Liver (tissue), 9 donors: ENCODE data around the gene FOXK2. TPM values are rescaled to one million over a fixed set of nuclear protein-coding genes. Genes with fewer than 3 reads are reported as not detected.

ENCODE experiments used
- DNase-seq: peaks from one replicate; pipeline ENCODE4 v3.0.0-alpha.2; 2017; ENCODE audit warnings: low spot score
- H3K27ac ChIP-seq, 2 donors: one replicate each; pipeline ENCODE4 v1.7.0; 2013; ENCODE audit warnings: inconsistent platforms in 2 of 2, low read length in 2 of 2, control low read depth in 1 of 2, low read depth in 1 of 2, mild to moderate bottlenecking in 1 of 2
- H3K27me3 ChIP-seq, 4 donors: one replicate each; pipeline versions ENCODE4 v1.6.1 to v1.7.0; 2013; ENCODE audit warnings: low read length in 3 of 4, inconsistent platforms in 1 of 4, mild to moderate bottlenecking in 1 of 4, moderate library complexity in 1 of 4; ENCODE audit not compliant: control insufficient read depth in 4 of 4, insufficient read depth in 4 of 4
- H3K36me3 ChIP-seq, 4 donors: one replicate each; pipeline versions ENCODE4 v1.6.1 to v1.7.0; 2013; ENCODE audit warnings: low read length in 3 of 4, mild to moderate bottlenecking in 3 of 4, low read depth in 1 of 4, moderate library complexity in 1 of 4; ENCODE audit not compliant: control insufficient read depth in 4 of 4, insufficient read depth in 3 of 4
- H3K4me1 ChIP-seq, 4 donors: one replicate each; pipeline versions ENCODE4 v1.6.1 to v1.7.0; 2013; ENCODE audit warnings: low read length in 3 of 4, mild to moderate bottlenecking in 3 of 4, moderate library complexity in 1 of 4; ENCODE audit not compliant: control insufficient read depth in 4 of 4, insufficient read depth in 4 of 4
- H3K4me3 ChIP-seq, 3 donors: one replicate each; pipeline versions ENCODE4 v1.6.1 to v1.7.0; 2013; ENCODE audit warnings: low read length in 3 of 3, control low read depth in 1 of 3, low read depth in 1 of 3, mild to moderate bottlenecking in 1 of 3
- H3K9ac ChIP-seq, 2 donors: one replicate each; pipeline ENCODE4 v1.7.0; 2013; ENCODE audit warnings: low read length in 2 of 2, mild to moderate bottlenecking in 2 of 2, moderate library complexity in 2 of 2, control low read depth in 1 of 2, low read depth in 1 of 2
- H3K9me3 ChIP-seq, 4 donors: one replicate each; pipeline versions ENCODE4 v1.6.1 to v1.7.0; 2013; ENCODE audit warnings: low read length in 3 of 4; ENCODE audit not compliant: control insufficient read depth in 4 of 4
- ATF3 ChIP-seq: IDR thresholded peaks from 2 replicates; pipeline ENCODE4 v1.6.1; 2016; ENCODE audit warnings: antibody characterized with exemption
- CTCF ChIP-seq: fragments of 150-350 bp; IDR thresholded peaks from 2 replicates; pipeline ENCODE4 v1.5.1; 2017; ENCODE audit warnings: improper control_type of control experiment, low read depth, low read length; ENCODE audit not compliant: missing input control
- EGR1 ChIP-seq, 2 donors: IDR thresholded peaks; 2 replicates each; pipeline ENCODE4 v1.6.1; 2016 to 2018; ENCODE audit warnings: antibody characterized with exemption in 2 of 2, low read depth in 2 of 2
- FOXA1 ChIP-seq: IDR thresholded peaks from 2 replicates; pipeline ENCODE4 v1.6.1; 2016; ENCODE audit warnings: antibody characterized with exemption
- FOXA2 ChIP-seq: IDR thresholded peaks from 2 replicates; pipeline ENCODE4 v1.6.1; 2016; ENCODE audit warnings: antibody characterized with exemption
- GABPA ChIP-seq, 2 donors: IDR thresholded peaks in 1 of 2; conservative IDR thresholded peaks in 1 of 2; 2 replicates each; pipeline ENCODE4 v1.6.1; 2016; ENCODE audit warnings: antibody characterized with exemption in 2 of 2, mild to moderate bottlenecking in 1 of 2, moderate library complexity in 1 of 2
- HNF4A ChIP-seq, 2 donors: conservative IDR thresholded peaks; 2 replicates each; pipeline ENCODE4 v1.6.1; 2016; ENCODE audit warnings: antibody characterized with exemption in 2 of 2, mild to moderate bottlenecking in 2 of 2
- HNF4G ChIP-seq: IDR thresholded peaks from 2 replicates; pipeline ENCODE4 v1.6.1; 2016; ENCODE audit warnings: antibody characterized with exemption
- JUND ChIP-seq, 2 donors: IDR thresholded peaks; 2 replicates each; pipeline ENCODE4 v1.6.1; 2016; ENCODE audit warnings: antibody characterized with exemption in 2 of 2
- MAX ChIP-seq: IDR thresholded peaks from 2 replicates; pipeline ENCODE4 v1.6.1; 2016; ENCODE audit warnings: antibody characterized with exemption
- NR2F2 ChIP-seq: IDR thresholded peaks from 2 replicates; pipeline ENCODE4 v1.6.1; 2016; ENCODE audit warnings: antibody characterized with exemption
- REST ChIP-seq: IDR thresholded peaks from 2 replicates; pipeline ENCODE4 v1.6.1; 2016; ENCODE audit warnings: antibody characterized with exemption, mild to moderate bottlenecking
- RXRA ChIP-seq, 2 donors: IDR thresholded peaks; 2 replicates each; pipeline ENCODE4 v1.6.1; 2017 to 2018; ENCODE audit warnings: antibody characterized with exemption in 2 of 2, mild to moderate bottlenecking in 1 of 2
- SP1 ChIP-seq: IDR thresholded peaks from 2 replicates; pipeline ENCODE4 v1.6.1; 2018; ENCODE audit warnings: antibody characterized with exemption, mild to moderate bottlenecking
- TAF1 ChIP-seq: conservative IDR thresholded peaks from 2 replicates; pipeline ENCODE4 v1.6.1; 2016; ENCODE audit warnings: antibody characterized with exemption, mild to moderate bottlenecking
- YY1 ChIP-seq: IDR thresholded peaks from 2 replicates; pipeline ENCODE4 v1.6.1; 2016; ENCODE audit warnings: antibody characterized with exemption, mild to moderate bottlenecking
- WGBS: extraction: QIAGEN DNeasy Blood & Tissue Kit; methylation state at CpG from one replicate; pipeline ENCODE4 v1.1.7; 2013; 5-methylcytosine and 5-hydroxymethylcytosine counted together
- polyA plus RNA-seq, 2 donors: library from polyadenylated mRNA; stranded (reverse) in 1 of 2; unstranded in 1 of 2; fragments of 200-250 nt in 1 of 2; fragments of >200 nt in 1 of 2; fragmentation: Nextera tagmentation in 1 of 2; extraction: Ambion mirVana in 1 of 2; gene quantifications; one replicate each; pipeline versions ENCODE4 v1.2.1 to v1.2.3, GENCODE V29; 2013 to 2015
- total RNA-seq, 2 donors: library from RNA; depleted of rRNA; stranded (reverse); fragments of >200 nt; gene quantifications; one replicate each; pipeline ENCODE4 v1.2.3, GENCODE V29; 2014
- donor health status: healthy.
- donor health status: healthy.
- donor health status: healthy.
- donor health status: healthy.
- donor health status: healthy.

FOXK2 gene
- total and polyA plus RNA-seq, 4 donors = 3.1 to 16.2 (median 10.8) TPM

GRCh38 chr17:82642022-82642421, 122.5 kb downstream of the FOXK2 start:
- H3K4me1 ChIP-seq = peaks cover 3 to 8% (median 7%) of the 10 kb centered on the region in 4 donors
- H3K36me3 ChIP-seq = peaks cover 0 to 27% (median 19%) of the 10 kb centered on the region in 4 donors
- TF ChIP-seq HNF4A (conservative IDR thresholded peaks at IDR 0.05) (no peak), FOXA1 (no peak), FOXA2 (no peak), ATF3 (no peak), EGR1 (IDR thresholded peaks at IDR 0.05; ENCODE audit: low read depth in 2 of 2) (no peak), MAX (no peak), RXRA (IDR thresholded peaks at IDR 0.05) (no peak), REST (no peak), HNF4G (no peak), TAF1 (no peak)
- no peak overlapping the region for H3K4me3 ChIP-seq
- DNase-seq = no peak
- H3K27me3 ChIP-seq = no peaks in the 10 kb centered on the region
- H3K27ac ChIP-seq = no peak overlapping the region
- no peak overlapping the region for H3K9ac ChIP-seq
- 96% methylated on average over 14 of the region's 14 CpGs for WGBS
- H3K9me3 ChIP-seq = peaks cover 0 to 4% (median 0%) of the 10 kb centered on the region in 4 donors

GRCh38 chr17:82644148-82644547, 124.6 kb downstream of the FOXK2 start:
- Histone ChIP-seq H3K9me3 (no peaks in the 10 kb centered on the region), H3K4me1 (peaks cover 3 to 18% (median 14%) of the 10 kb centered on the region in 4 donors), H3K4me3 (no peak overlapping the region), H3K9ac (no peak overlapping the region), H3K36me3 (peaks cover 0 to 26% (median 17%) of the 10 kb centered on the region in 4 donors), H3K27ac (no peak overlapping the region), H3K27me3 (no peaks in the 10 kb centered on the region)
- TF ChIP-seq FOXA2 (no peak), ATF3 (no peak), YY1 (no peak), NR2F2 (no peak), RXRA (IDR thresholded peaks at IDR 0.05) (no peak), REST (no peak), CTCF (no peak), MAX (no peak), JUND (IDR thresholded peaks at IDR 0.05) (no peak), EGR1 (IDR thresholded peaks at IDR 0.05; ENCODE audit: low read depth in 2 of 2) (no peak), SP1 (no peak), FOXA1 (no peak), HNF4G (no peak), TAF1 (no peak), GABPA (IDR thresholded peaks at IDR 0.05 in 1 of 2, conservative IDR thresholded peaks at IDR 0.05 in 1 of 2) (no peak)
- no peak for DNase-seq
- WGBS = 92% methylated on average over 5 of the region's 5 CpGs
